Endothelial cell of umbilical vein (primary cell): ENCODE data around the gene ZDHHC7.

ENCODE experiments used
- CTCF ChIP-seq, 2 donors: IDR thresholded peaks; 1 replicate in 1 of 2; 2 replicates in 1 of 2; pipeline ENCODE4 v1.5.1; 2011; ENCODE audit warnings: low read length in 2 of 2, mild to moderate bottlenecking in 2 of 2, moderate library complexity in 2 of 2, control low read depth in 1 of 2, inconsistent platforms in 1 of 2, low read depth in 1 of 2; ENCODE audit not compliant: insufficient read depth in 1 of 2; ENCODE audit errors: extremely low read depth in 1 of 2
- EZH2 ChIP-seq: IDR thresholded peaks from 2 replicates; pipeline ENCODE4 v1.6.1; 2012; ENCODE audit warnings: borderline replicate concordance, low read depth, mild to moderate bottlenecking, moderate library complexity, low read length, inconsistent platforms; ENCODE audit not compliant: severe bottlenecking
- MAX ChIP-seq: IDR thresholded peaks from 2 replicates; pipeline ENCODE4 v1.6.1; 2011; ENCODE audit not compliant: insufficient read depth, insufficient read length
- POLR2A ChIP-seq: IDR thresholded peaks from 2 replicates; pipeline ENCODE4 v1.6.1; 2012; ENCODE audit warnings: low read depth, mild to moderate bottlenecking, control low read depth, low read length

GRCh38 chr16:84992717-84993075 is 18.6 kb downstream of the ZDHHC7 start:
- no peak for TF ChIP-seq CTCF (IDR thresholded peaks at IDR 0.05; ENCODE audit: extremely low read depth in 1 of 2, insufficient read depth in 1 of 2, low read depth in 1 of 2, low read length in 2 of 2)
- TF ChIP-seq EZH2: no peak
- TF ChIP-seq POLR2A: no peak
- TF ChIP-seq MAX: no peak
